Astrocyte (in vitro differentiated cells and primary cell): ENCODE measurements around the gene GSTT4. TPM values are rescaled to one million over a fixed set of nuclear protein-coding genes. Genes with fewer than 3 reads are reported as not detected.

ENCODE experiments used
- DNase-seq: peaks from one replicate; pipeline ENCODE4 v3.0.0-alpha.2; 2010; ENCODE audit warnings: low read depth
- FAIRE-seq: peaks from 2 replicates; lab custom pipeline; 2011; peaks lifted over from hg19 to GRCh38; lab: Jason Lieb, UNC
- H2AFZ ChIP-seq: 2 replicates; pipeline ENCODE4 v1.6.0; 2012; ENCODE audit warnings: low read depth, low read length, inconsistent platforms
- H3K27ac ChIP-seq: 2 replicates; pipeline ENCODE4 v1.5.1; 2011; ENCODE audit warnings: low read depth, low read length, inconsistent platforms
- H3K27me3 ChIP-seq: 2 replicates; pipeline ENCODE4 v1.6.0; 2011; ENCODE audit warnings: low read length, inconsistent platforms; ENCODE audit not compliant: insufficient read depth
- H3K36me3 ChIP-seq: 2 replicates; pipeline ENCODE4 v1.5.1; 2011; ENCODE audit warnings: low read length, inconsistent platforms; ENCODE audit not compliant: insufficient read depth
- H3K4me1 ChIP-seq: 2 replicates; pipeline ENCODE4 v1.5.1; 2011; ENCODE audit warnings: low read length, inconsistent platforms; ENCODE audit not compliant: insufficient read depth
- H3K4me2 ChIP-seq: 2 replicates; pipeline ENCODE4 v1.6.0; 2012; ENCODE audit warnings: low read length, inconsistent platforms
- H3K4me3 ChIP-seq: 2 replicates; pipeline ENCODE4 v1.5.1; 2011; ENCODE audit warnings: low read depth, mild to moderate bottlenecking, low read length, inconsistent platforms; ENCODE audit not compliant: insufficient read depth
- H3K79me2 ChIP-seq: 2 replicates; pipeline ENCODE4 v1.6.0; 2012; ENCODE audit warnings: mild to moderate bottlenecking, low read length, inconsistent platforms; ENCODE audit not compliant: insufficient read depth
- H3K9ac ChIP-seq: 2 replicates; pipeline ENCODE4 v1.6.0; 2012; ENCODE audit warnings: mild to moderate bottlenecking, low read length, inconsistent platforms
- H3K9me3 ChIP-seq: 2 replicates; pipeline ENCODE4 v1.5.1; 2012; ENCODE audit warnings: low read depth, mild to moderate bottlenecking, low read length, inconsistent platforms; ENCODE audit not compliant: insufficient read depth
- H4K20me1 ChIP-seq: 2 replicates; pipeline ENCODE4 v1.6.0; 2012; ENCODE audit warnings: low read length, inconsistent platforms; ENCODE audit not compliant: insufficient read depth
- H3K27ac Mint-ChIP-seq: one replicate; pipeline ENCODE4 v1.8.0; 2021; ENCODE audit warnings: mild to moderate bottlenecking, mixed read lengths; ENCODE audit not compliant: unreplicated experiment
- H3K27me3 Mint-ChIP-seq: one replicate; pipeline ENCODE4 v1.8.0; 2021; ENCODE audit warnings: low read depth, mixed read lengths; ENCODE audit not compliant: unreplicated experiment
- H3K36me3 Mint-ChIP-seq: one replicate; pipeline ENCODE4 v1.8.0; 2021; ENCODE audit warnings: low read depth, mixed read lengths; ENCODE audit not compliant: unreplicated experiment
- H3K4me1 Mint-ChIP-seq: one replicate; pipeline ENCODE4 v1.8.0; 2021; ENCODE audit warnings: low read depth, mixed read lengths; ENCODE audit not compliant: unreplicated experiment
- H3K4me3 Mint-ChIP-seq: one replicate; pipeline ENCODE4 v1.8.0; 2021; ENCODE audit warnings: mild to moderate bottlenecking, moderate library complexity, mixed read lengths; ENCODE audit not compliant: unreplicated experiment
- H3K9me3 Mint-ChIP-seq: one replicate; pipeline ENCODE4 v1.8.0; 2021; ENCODE audit warnings: mild to moderate bottlenecking, mixed read lengths; ENCODE audit not compliant: unreplicated experiment
- CTCF ChIP-seq: IDR thresholded peaks from 2 replicates; pipeline ENCODE4 v1.5.1; 2011; ENCODE audit warnings: low read depth, mild to moderate bottlenecking, inconsistent platforms, low read length, moderate library complexity; ENCODE audit not compliant: insufficient read depth
- EZH2 ChIP-seq: IDR thresholded peaks from 2 replicates; pipeline ENCODE4 v1.6.1; 2012; ENCODE audit warnings: mild to moderate bottlenecking, low read length, inconsistent platforms; ENCODE audit not compliant: insufficient read depth
- total RNA-seq: library from RNA; stranded (reverse); gene quantifications from 2 replicates; pipeline ENCODE4 v1.2.1, GENCODE V29; 2021

Gene GSTT4
- total RNA-seq, 1 donor from 2014 or later = not detected

DNA sequence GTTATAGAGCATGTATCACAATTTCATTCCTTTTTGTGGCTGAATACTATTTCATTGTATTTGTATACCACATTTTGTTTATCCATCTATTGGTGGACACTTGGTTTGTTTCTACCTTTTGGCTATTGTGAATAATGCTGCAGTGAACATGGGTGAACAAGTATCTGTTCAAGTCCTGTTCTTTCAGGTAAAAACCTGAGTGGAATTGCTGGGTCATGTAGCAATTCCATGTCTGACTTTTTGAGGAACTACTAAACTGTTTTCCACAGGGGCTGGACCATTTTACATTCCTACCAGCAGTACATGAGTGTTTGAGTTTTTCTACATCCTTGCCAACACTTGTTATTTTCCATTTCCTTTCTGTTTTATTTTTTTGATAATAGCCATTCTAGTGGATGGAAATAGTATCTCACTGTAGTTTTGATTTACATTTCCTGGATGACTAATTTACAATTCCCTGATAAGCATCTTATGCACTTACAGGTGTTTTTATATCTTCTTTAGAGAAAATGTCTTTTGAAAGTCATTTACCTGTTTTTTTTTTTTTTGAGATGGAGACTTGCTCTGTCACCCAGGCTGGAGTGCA, 18.0 kb upstream of the GSTT4 start:
- Mint-ChIP-seq H3K4me3 (no peak overlapping the region), H3K9me3 (no peaks in the 10 kb centered on the region), H3K27ac (no peak overlapping the region), H3K36me3 (peaks cover 2% of the 10 kb centered on the region), H3K27me3 (no peaks in the 10 kb centered on the region), H3K4me1 (peaks cover 5% of the 10 kb centered on the region)
- Histone ChIP-seq H3K4me2 (no peak overlapping the region), H3K4me1 (no peaks in the 10 kb centered on the region), H3K79me2 (peaks cover 39% of the 10 kb centered on the region), H3K27ac (no peak overlapping the region), H3K9me3 (no peaks in the 10 kb centered on the region), H3K27me3 (no peaks in the 10 kb centered on the region), H3K36me3 (no peaks in the 10 kb centered on the region), H3K4me3 (no peak overlapping the region), H2AFZ (no peak overlapping the region), H4K20me1 (peaks cover 31% of the 10 kb centered on the region), H3K9ac (no peak overlapping the region)
- DNase-seq (no peak), FAIRE-seq (peak; percentile 39)
- no peak for TF ChIP-seq CTCF
- TF ChIP-seq EZH2 = no peak

GRCh38 chr22:24021304-24021703, 16.1 kb upstream of the GSTT4 start:
- no peak overlapping the region for H3K9ac ChIP-seq
- H3K27ac Mint-ChIP-seq = no peak overlapping the region

More at GRCh38 chr22:24021304-24021703, 16.1 kb upstream of the GSTT4 start:
- H3K4me3 ChIP-seq = no peak overlapping the region
- H3K27me3 Mint-ChIP-seq = no peaks in the 10 kb centered on the region
- no peaks in the 10 kb centered on the region for H3K36me3 ChIP-seq
- H2AFZ ChIP-seq = no peak overlapping the region
- H3K9me3 ChIP-seq = no peaks in the 10 kb centered on the region
- H4K20me1 ChIP-seq = peaks cover 28% of the 10 kb centered on the region
- DNase-seq (no peak), FAIRE-seq (no peak)
- no peak overlapping the region for H3K27ac ChIP-seq
- H3K79me2 ChIP-seq = peaks cover 44% of the 10 kb centered on the region
- H3K4me3 Mint-ChIP-seq = no peak overlapping the region
- H3K4me2 ChIP-seq = no peak overlapping the region
- no peak for TF ChIP-seq EZH2
- no peak for TF ChIP-seq CTCF
- H3K27me3 ChIP-seq = no peaks in the 10 kb centered on the region
- H3K9me3 Mint-ChIP-seq = no peaks in the 10 kb centered on the region
- peaks cover 2% of the 10 kb centered on the region for H3K36me3 Mint-ChIP-seq
- peaks cover 5% of the 10 kb centered on the region for H3K4me1 Mint-ChIP-seq
- H3K4me1 ChIP-seq = no peaks in the 10 kb centered on the region
